NCI-H1417 (cell line): ENCODE data around the gene LHPP.

Experiments
- DNase-seq, 3 experiments: peaks; one replicate each; lab custom pipeline; 2025; lab: John Stamatoyannopoulos, UW

LHPP gene

GRCh38 chr10:124557648-124558338 is 96.2 kb downstream of the LHPP start:
- no peak for DNase-seq

GRCh38 chr10:124558339-124559321 is 97.0 kb downstream of the LHPP start:
- DNase-seq: no peak

- DNase-seq: no peak
Measured at GRCh38 chr10:124559372-124560132, 97.9 kb downstream of the LHPP start.

- peak in 1 of 3 experiments; percentile 0 for DNase-seq
Measured at GRCh38 chr10:124560377-124561105, 98.9 kb downstream of the LHPP start.

GRCh38 chr10:124561206-124561605 is 99.6 kb downstream of the LHPP start:
- DNase-seq: no peak

GRCh38 chr10:124562425-124563060 is 100.9 kb downstream of the LHPP start:
- DNase-seq: no peak

GRCh38 chr10:124563320-124564040 is 101.9 kb downstream of the LHPP start:
- no peak for DNase-seq

- DNase-seq: no peak
Measured at GRCh38 chr10:124564881-124565280, 103.3 kb downstream of the LHPP start.

GRCh38 chr10:124565565-124566221 is 104.1 kb downstream of the LHPP start:
- peak; percentile 45 to 70 (median 66) for DNase-seq

GRCh38 chr10:124566222-124566888 is 104.7 kb downstream of the LHPP start:
- DNase-seq: no peak

GRCh38 chr10:124566981-124567835 is 105.6 kb downstream of the LHPP start:
- DNase-seq: no peak

GRCh38 chr10:124568339-124568738 is 106.7 kb downstream of the LHPP start:
- no peak for DNase-seq

GRCh38 chr10:124568848-124569622 is 107.4 kb downstream of the LHPP start:
- peak in 2 of 3 experiments; percentile 24 to 75 for DNase-seq

GRCh38 chr10:124569623-124570470 is 108.2 kb downstream of the LHPP start:
- DNase-seq: no peak

- DNase-seq: no peak
Measured at GRCh38 chr10:124570646-124571045, 109.0 kb downstream of the LHPP start.

- DNase-seq: no peak
Measured at GRCh38 chr10:124572751-124573150, 111.1 kb downstream of the LHPP start.
